ENCODE data around the gene DAB2IP.
"Not testable (repeated sequence)": the region's sequence is repeated elsewhere in the genome, so short reads cannot be mapped to it uniquely, and the experiment has no call there.

DAB2IP gene

DNA sequence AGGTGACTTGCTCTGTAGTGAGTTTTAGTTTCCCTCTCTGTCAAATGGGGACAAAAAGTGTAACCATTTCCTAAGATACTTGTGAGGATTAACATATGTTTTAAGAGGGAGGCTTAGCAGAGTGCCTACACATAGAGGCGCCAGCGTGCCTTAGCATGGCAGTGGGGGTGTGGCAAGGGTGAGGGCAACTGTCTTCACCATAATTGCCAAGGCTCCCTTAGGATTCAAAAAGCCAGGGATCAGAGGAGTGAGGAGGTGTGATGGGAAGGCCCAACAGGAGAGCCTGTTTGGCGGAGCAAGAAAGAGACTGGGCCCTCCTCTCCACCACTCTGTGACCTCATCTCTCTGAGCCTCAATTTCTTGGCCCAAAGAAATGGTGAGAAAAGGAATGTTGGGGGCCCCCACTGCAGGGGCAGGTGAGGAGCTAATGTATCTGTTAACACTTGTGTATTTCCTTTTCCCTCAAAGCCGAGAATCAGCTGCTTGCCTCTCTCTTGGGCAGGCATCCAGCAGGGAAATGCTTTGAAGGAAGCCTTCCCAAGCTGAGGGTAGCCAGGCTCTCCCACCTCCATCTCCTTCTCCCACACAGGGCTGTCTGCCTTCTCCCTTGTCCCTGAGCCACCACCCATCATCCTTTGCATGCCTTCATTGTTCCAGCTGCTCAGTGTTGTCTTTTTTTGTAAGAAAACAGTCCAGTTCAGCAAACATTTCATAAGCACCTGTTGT lies 76.0 kb downstream of the DAB2IP start:
- no peak for DNase-seq

DNA sequence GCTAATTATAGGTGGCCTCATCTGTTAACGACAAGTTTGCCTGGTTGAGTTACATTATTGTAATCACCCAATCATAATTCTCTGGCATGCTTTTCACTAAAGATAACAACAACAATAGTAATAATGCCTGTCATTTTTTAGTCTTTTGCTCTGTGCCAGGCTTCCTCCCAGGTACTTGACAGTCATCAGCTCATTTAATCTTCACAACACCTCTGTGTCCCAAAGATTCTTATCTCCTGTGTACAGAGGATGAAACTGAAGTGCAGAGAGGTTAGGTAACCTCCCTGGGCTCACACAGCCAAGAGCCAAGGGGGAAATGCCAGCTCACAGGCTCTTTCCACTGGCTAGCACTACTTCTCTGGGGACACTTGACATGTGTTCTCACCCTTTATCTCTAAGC lies 77.5 kb downstream of the DAB2IP start:
- no peak for DNase-seq

DNA sequence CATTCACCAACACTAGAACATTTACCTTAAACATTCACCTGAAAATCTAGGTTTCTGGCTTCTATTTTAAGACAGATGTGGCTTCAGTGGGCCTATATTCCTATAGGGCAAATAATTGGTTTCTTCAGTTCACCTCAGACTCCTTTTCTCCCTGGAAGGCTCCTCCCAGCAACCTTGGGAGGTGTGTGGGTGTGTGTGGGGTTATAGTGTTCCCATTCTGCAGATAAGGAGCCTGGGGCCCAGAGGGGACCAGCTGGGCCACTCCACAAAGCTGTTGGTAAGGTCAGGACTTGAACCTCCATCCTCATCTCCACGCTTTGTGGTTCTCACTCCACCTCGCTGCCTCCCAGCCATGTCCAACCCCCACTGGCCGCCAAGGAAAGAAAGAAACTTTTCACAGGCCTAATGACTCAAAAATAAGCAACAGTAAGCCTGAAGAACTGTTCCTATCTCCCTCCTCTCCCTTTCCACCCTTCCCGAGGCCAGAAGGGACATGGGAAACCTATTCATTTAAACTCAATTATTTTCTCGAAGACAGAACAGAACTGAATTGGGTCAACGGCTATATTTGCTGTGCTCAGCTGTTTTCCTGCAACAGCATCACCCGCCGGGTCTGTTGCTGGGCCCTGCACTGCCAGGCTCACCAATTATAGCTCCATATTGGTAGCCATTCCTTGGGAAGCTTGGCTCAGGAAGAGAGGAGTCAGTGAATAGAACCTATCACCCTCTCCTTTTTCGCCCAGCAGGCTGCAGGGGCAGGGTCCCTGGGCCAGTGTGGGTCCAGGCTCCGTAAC lies 78.5 kb downstream of the DAB2IP start:
- no peak for DNase-seq

DNA sequence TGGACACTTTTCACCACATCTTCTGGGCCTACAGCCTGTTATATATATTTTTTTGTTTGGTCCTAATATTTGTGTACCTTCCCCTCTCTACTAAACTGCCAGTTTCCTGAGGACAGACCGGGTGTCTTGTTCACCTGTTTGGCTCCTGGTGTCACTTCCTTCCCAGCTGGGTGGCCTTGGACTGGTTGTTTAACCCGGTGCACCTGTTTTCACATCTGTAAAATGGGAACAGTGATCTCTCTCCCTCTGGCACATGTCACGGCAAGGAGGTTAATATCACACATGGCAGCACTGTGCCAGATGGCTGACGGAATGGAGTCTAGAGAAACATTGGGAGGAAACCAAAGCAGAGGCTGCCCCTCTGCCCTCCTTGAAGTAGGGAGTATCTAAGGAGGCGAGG lies 79.7 kb downstream of the DAB2IP start:
- no peak for DNase-seq

DNA sequence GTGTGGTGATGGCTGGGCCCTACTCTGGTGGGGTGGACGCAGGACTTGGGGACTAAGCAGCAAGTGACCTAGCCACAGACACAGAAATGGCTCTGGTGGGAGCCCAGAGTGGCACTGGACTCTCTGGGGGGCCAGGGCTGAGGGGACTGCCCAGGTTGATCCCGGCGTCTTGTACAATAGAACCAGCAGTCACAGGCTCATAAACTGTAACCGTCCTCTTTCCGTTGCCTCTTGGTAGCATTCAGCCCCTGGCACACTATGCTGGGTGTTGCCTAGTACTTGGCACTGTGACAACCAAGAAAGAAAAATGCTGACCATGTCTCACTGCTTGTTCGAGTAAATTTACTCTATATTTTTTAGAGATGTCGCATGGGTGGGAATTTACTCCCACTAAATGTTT lies 80.5 kb downstream of the DAB2IP start:
- DNase-seq, result no peak

DNA sequence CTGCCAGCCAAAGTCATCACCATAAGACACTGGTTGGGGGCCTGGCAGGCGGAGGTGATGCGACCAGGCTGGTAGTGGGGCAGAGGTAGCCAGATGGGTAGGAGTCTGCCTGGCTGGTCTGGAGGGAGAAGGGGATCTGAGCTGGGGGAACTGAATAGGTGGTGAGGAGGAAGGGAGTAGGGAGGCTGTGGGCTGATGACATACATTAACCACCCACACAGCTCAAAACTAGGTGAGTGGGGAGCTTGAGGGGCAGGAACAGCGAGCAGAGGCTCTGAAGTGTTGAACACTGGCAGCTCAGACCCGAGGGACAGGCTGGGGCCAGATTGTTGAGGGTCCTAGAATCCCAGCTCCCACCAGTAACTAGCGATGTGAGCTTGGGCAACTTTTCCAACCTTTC lies 81.0 kb downstream of the DAB2IP start:
- DNase-seq, result no peak

DNA sequence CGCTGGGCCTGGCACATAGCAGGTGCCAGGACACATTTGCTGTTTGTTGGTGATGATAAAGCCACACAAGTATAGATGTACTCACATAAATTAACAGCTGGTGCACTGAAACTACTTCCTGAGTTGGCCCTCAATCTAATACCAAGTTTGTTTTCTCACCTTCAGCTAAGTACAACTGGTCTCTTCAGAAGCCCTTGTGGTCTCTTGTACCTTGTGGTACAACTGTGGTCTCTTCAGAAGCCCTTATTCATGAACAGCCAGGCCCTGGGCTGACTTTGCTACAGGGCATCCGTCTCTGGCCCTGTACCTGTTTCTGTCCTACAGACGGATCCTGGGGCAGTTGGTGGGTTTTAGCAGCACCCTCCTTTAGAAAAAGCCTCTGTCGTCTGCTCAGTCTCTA lies 81.5 kb downstream of the DAB2IP start:
- DNase-seq, result no peak

DNA sequence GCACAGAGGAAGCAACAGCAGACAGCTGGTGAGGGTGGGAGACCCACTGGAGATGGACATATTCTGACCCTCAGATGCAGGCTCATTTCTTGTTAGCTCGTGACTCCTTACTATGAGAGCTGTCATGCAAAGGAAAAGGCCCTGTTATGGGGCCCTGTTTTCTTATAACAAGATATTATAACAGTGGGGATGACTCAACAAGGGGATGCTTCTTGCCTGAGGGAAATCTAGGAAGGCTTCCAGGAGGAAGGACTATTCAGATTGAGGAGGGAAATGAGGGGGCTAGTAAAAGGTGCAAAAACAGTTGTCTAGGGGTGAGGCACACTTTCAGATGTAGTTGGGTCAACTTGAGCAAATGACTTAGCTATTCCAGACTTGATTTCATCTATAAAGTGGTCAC lies 83.0 kb downstream of the DAB2IP start:
- no peak for DNase-seq

DNA sequence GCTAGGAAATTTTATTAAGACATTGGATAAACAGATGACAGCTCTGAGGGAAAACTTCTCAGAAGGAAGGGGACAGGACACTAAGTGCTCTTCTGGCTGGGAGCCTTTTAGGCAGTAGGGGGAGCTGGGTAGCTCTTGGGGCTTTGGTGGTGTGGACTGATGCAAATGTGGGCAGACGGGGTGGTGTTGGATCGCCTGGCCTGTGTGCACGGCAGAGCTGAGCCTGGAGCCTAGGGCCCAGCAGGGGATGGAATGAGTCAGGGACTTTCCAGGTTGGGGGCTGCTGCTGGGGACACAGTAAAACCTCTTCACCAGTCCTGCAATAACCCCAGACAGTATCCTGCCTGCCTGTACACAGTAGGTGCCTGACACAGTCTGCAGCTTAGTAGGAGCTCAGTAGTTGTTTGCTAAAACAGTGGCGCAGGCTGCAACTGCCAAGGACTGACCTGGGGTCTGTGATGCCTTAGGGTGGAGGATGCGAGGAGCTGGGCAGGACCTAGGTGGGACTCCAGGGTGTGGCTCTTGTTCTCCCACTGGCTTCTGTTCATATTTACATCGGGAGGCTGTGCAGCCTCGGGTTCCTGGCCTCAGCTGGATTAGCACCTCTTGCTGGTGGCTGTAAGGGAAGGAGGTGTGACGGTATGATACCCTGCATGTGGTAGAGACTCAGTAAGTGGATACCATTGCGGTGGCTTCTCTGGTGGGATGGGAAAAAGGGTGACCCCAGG lies 83.8 kb downstream of the DAB2IP start:
- no peak for DNase-seq

DNA sequence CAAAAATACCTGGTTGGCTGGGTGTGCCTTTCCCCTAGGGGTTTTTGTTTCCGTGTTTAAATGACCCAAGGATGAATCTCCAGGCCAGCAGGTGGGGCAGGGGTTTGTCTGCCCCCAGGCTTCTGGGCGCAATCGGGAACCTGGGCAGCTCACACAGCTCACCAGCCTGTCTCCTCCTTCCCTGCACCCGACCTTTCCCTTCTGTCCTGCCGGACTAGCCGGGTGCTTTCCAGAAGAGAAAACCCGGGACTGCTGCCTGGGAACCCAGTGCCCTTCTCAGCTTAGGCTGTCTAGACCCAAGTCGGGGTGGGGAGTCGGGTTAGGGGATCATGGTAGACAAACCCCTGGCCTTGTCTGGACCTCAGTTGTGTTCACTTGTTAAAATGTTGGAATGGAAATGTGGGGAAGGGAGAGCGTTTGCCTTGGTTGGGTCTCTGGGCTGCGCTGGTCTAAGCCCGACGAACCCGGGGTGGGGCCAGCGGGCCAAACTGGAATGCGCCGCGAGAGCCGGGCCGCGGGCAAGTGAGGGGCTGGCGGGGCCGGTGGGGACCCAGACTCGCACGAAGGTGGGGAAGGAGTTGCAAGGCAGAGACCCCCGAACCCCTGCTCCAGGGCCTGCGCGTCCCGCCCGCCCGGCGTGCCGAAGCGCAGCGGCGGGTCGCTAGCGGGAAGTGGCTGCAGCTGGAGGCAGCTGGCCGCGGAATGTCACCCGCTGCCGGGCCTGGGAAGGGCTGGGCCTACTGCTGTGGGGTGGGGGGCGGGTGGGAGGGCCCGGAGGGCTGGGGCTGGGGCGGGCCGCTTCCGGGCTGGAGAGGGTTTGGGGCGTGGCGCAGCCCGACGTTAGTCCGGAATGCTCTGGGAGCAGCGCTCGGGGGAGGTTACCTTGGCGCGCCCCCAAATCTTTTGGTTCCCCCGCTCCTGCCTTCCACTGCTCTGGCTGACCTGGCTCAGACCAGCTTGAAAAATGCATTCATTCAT lies 84.6 kb downstream of the DAB2IP start:
- DNase-seq, result peak; percentile 84

DNA sequence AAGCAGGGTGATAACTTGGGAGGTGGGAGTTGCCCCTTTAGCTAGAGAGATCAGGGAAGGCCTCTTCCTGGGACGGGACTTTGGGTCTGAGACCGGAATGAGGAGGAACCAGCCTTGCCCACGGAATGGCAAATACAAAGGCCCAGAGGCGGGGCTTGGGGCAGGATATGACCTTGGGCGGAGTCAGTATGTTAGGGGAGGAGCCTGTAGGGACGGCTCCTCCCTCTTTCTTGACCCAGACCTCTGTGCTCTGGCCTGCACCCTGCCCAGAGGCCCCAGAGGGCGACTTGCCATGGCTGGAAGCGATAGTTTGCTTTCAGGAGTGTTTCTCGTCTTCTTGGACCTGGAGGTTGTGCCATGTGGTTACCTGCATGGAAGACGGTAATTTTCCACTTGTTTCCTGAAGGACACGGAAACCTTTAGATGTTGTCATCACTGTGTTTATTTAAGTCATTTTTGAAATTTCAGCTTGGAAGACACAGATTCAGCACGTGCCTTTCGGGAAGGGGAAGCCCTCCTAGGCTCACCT lies 85.6 kb downstream of the DAB2IP start:
- no peak for DNase-seq

DNA sequence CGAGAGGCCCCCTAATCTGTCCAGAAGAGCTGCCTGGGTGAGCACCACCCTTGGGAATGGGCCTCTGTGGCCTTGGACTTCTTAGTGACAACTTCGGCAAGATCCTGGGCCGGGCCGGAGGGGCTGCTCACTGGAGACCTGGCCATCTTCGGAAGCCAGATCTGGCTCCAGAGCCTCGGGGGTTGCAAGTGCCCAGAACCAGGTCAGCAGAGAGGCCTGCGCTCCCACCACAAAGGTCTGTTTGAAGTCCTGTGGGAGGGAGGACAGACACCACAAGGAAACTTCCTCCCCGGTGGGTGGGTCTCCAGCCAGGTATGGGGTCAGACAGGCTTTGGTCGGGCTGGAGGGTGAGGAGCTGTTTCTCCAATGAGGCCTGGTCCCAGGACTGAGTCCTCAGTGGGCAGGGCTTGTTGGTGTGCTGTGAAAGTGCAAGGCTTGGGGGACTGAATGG lies 86.1 kb downstream of the DAB2IP start:
- no peak for DNase-seq

DNA sequence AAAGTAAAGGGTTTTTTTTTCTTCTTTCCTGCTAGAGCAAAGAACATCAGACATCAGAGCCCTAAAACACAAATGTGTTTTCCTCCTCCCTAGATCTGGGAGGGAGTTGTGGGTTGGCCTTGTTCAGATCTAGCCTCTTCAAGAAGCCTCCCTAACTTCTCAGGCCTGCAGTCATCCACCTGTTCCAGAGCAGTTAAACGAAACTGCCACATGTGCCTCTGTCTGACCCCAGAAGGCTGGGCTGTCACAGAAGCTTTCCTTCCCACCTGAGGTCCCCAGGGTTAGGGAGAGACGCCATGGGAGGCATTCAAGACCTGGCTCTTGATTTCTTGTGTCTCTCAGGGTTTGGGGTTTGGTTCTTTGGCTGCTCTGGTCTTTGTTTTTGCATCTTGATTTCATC lies 87.0 kb downstream of the DAB2IP start:
- no peak for DNase-seq

DNA sequence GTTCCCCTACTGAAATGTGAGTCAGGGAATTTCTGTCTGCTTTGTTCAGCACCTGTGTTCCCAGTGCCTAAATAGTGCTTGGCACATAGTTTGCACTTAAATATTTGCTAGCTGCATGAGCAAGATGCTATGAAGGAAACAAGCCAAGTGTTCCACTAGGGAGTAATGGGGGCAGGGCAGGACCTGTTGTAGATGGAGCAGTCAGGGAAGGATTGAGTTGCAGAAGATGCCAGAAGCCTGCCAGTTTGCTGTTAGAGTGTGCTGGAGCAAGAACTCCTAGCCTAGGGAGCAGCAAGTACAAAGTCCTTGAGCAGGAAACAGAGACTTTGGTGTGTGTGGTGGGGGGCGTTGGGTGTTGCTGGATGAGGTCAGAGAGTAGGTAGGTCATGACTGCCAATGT lies 87.5 kb downstream of the DAB2IP start:
- DNase-seq, result no peak

DNA sequence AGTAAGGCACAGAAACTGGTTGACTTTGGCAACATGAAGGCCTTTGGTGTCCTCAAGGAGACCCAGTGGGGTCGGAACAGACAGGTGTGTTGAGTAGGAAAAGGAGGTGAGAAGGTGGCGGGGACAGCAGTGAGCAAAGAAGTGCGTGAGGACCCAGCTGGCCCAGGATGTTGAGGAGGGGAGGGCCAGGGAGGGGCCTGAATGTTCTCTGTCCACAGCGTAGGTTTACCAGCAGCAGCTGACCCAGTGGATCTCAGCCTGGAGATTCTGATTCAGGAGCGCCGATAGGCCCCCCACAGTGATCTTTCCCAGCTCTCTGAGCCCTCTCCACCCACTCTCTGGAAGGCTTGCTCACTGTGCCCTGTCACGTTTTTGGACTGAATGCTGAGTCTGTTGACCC lies 88.5 kb downstream of the DAB2IP start:
- DNase-seq, result no peak

DNA sequence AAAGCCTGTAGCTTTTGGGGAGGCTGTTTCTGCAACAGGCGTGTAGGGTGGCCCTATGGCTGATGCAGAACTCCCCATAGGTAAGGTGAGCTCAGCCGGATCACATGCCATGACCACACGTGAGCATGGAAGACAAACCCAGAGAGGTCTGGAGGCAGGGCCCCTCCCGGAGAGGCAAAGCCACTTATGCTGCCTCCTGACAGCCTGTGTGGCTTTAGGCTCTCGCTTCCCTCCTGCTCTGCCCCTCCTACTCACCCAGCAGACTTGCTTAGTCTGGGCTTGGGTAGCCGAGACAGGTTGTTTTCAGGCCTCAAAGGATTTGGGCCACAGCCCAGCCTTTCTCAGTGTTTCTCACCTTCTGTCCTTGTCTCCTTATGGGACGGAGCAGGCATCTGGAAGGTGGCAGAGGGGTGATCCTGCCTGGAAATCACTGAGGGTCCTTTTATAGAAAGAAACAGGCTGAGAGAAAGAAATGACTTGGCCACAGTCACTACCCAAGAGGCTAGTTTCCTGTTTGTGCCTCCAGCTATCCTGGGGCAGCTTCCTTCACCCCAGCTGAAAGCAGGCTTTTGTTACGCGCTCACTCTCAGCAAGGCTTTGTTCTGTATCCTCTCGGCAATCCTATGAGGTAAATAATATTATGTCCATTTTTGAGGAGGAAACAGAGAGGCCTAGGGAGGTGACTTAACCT lies 89.9 kb downstream of the DAB2IP start:
- no peak for DNase-seq

DNA sequence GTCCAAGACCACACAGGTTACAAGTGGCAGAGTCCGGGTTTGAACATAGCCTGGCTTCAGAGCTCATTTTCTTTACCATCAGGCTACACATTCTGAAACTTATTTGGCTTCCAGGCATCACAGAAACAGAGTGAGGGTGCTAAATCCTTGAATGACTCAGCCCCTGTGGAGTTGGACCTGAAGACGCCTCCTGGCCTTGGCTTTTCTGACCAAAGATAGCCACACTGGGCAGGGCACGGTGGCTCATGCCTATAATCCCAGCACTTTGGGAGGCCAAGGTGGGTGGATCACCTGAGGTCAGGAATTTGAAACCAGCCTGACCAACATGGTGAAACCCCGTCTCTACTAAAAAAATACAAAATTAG lies 90.5 kb downstream of the DAB2IP start:
- DNase-seq, result not testable (repeated sequence)

DNA sequence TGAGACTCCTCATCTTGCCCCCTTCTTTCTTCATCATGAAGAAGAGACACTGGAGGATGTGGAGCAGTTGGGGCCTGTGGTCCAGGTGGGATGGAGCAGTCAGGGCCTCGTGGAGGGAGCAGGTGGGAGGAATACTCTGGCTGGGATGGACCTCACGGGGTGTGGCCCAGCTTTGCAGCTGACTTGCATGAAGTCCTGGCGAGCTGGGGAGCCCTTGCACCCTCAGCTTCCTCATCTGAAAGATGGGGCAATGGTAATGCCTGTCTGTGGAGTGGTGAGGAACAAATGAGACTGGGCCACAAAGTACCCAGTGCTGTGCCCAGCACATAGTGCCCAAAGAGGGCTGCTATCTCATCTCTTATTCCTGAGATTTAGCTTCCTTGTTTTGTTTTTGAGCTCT lies 91.5 kb downstream of the DAB2IP start:
- no peak for DNase-seq

DNA sequence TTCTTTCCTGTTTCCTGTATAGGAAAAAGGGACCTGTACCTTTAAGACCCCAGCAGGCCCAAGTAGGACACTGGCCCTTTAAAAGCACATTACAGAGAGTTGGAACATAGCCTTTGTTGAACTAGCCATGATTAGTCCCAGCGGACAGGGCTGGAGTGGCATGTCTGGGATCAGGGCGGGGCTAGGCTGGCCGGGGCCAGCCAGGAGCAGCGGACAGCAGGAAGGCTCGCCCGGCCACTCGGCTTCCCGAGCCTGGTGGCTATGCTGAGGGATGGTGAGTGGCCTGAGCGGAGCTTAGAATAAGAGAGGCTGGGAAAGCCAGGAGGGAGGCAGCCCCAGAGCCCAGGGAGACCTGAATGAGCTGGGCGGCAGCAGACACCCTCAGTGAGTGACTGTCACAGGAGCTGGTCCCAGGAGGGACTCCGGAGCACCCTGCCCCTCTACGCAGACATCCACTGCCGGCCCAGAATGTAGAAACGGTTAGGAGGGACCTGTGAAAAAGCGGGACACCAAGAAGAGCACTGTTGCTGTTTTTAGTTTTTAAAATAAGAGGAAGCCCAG lies 92.1 kb downstream of the DAB2IP start:
- peak; percentile 66 for DNase-seq

DNA sequence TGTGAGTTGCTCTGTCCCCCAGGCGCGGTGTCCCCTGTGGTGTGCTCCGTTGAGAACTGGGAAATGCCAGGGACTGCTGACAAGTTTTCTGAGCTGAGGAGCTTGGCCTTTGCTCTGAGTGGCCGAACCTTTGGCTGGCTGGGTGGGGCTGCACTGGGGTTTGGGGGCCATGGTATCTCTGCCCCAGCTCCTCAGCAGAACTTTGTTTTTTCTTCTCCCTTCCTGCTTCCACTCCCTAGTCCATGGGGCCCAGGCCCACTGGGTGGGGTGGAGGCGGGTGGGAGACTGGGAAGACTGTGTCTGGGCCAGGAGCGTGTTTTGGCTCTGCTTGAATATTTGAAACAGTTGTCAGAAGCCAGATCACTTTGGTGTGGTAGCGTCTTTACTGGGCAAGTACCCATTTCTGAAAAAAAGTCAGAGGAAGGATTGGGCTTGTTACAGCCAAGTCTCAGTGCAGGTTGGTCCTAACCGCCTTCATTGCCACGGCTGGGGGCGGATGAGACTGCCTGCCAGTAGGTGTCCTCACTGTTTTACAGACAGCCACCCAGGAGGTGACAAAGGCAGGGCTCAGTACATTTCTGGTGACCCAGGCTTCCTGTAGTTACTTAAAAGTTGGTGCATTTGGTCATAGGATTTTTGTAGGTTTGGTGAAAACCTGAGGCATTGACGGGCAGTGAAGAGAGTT lies 92.7 kb downstream of the DAB2IP start:
- peak; percentile 35 for DNase-seq
